Measurements from ENCODE around the gene PCSK5.

PCSK5 gene

DNA sequence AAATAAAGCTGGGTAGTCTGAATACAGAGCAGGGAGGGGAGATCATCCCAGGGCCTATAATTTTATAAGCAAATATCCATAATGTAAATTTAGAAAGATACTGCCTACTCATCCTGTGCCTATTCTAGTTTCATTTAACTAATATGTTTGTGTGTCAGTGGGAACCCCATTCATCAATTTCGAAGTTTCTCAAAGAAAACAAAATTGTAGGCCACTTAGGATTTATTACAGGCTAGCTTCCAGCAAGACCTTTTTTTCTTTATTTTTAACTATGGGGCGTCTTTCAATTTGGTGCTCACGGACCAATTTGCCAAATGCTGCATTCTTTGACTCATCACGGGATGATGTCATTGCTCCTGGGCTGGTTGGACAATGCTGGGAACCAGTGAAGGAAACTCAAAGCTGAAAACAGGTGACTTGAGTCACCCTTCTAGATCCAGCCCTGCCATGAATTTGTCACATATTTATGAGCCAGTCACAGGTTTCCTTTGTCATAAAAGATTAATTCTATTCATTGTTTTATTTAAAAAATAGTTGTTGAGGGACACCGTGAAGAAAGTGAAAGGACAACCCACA lies 13.4 kb downstream of the PCSK5 start:
- Mint-ChIP-seq H3K4me1 (no peaks in the 10 kb centered on the region), H3K4me3 (no peak overlapping the region), H3K27ac (no peak overlapping the region), H3K36me3 (no peaks in the 10 kb centered on the region), H3K9me3 (peaks cover 5% of the 10 kb centered on the region)
- ATAC-seq = peak; percentile 44
- DNase-seq (ENCODE audit: low spot score in 2 of 2) = no peak

DNA sequence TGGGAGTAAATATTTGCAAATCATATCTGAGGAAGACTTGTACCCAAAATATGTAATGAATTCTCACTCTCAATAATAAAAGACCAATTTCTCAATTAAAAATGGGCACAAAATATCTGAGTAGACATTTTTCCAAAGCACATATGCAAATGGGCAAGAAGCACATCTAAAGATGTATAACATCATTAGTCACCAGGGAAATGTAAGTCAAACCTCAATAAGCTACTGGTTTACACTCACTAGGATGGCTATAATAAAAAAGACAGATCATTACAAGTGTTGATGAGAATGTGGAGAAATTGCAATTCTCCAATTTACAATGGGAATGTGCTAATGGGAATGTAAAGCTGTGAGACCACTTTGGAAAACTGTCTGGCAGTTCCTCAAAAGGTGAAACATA lies 13.9 kb downstream of the PCSK5 start:
- no peak overlapping the region for H3K27ac Mint-ChIP-seq
- no peak overlapping the region for H3K4me3 Mint-ChIP-seq
- ATAC-seq (no peak), DNase-seq (ENCODE audit: low spot score in 2 of 2) (no peak)
- no peaks in the 10 kb centered on the region for H3K36me3 Mint-ChIP-seq
- H3K9me3 Mint-ChIP-seq = peaks cover 5% of the 10 kb centered on the region
- no peaks in the 10 kb centered on the region for H3K4me1 Mint-ChIP-seq

DNA sequence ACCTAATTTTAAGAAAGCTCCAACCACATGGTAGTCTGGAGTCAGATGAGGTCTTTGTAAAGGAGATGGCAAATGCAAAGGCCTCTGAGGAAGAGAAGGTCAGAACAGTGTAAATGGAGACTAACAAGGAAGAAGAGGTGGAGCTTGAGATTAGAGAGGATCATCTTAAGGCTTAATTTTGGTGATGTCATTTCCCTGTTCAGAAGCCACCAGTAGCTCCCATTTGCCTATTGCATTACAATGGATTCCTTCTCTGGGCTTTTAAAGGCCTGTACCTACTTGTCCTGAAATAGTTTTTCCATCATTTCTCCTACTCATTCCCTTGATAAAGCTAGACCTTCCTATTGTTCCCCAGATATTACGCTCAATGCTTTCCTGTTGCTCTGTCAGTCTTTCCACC lies 16.1 kb downstream of the PCSK5 start:
- DNase-seq (ENCODE audit: low spot score in 2 of 2) = no peak
- Mint-ChIP-seq H3K27ac (no peak overlapping the region), H3K4me3 (no peak overlapping the region), H3K36me3 (no peaks in the 10 kb centered on the region), H3K9me3 (peaks cover 2% of the 10 kb centered on the region), H3K4me1 (no peaks in the 10 kb centered on the region)
- no peak for ATAC-seq

DNA sequence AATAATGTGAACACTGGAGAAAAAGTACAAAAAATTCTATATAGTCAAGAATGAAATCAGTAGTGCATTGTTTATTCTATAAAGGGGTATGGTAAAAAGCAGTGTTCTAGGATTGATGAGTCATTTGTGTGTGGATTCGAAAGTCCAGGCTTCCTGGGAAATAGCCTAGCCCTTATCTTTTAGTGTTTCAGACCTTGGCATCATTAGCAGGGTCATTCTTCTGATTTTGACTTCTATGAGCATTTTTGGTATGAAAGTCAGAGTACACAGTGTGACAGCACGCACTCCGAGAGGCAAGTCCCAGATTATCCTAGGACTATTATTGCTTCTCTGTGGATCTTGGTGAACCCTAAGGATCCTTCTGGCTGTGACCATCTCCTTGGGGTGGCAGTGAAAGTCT lies 16.9 kb downstream of the PCSK5 start:
- Mint-ChIP-seq H3K9me3 (peaks cover 6% of the 10 kb centered on the region), H3K4me1 (peaks cover 7% of the 10 kb centered on the region), H3K27ac (no peak overlapping the region), H3K4me3 (no peak overlapping the region), H3K36me3 (no peaks in the 10 kb centered on the region)
- no peak for ATAC-seq
- DNase-seq (ENCODE audit: low spot score in 2 of 2) = no peak

DNA sequence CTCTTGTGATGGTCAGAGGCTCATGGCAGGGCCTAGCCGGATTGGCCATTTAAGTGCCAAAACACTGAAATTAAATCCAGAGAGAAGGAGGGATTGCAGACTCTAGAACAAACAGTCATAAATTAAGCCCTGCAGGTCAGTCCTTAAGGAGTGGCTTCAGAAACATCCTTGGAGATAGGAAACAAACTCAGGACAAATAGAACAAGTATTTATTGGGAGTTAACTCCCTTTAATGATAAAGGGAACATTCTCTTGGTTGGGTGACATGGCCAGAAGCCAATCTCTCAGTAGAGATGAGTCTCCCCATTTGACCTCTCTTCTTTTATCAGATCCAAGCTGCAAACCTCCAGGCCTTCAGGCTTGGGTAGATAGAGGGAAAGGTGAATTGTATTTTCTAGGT lies 17.4 kb downstream of the PCSK5 start:
- H3K27ac Mint-ChIP-seq = no peak overlapping the region
- DNase-seq (ENCODE audit: low spot score in 2 of 2) (no peak), ATAC-seq (no peak)
- no peak overlapping the region for H3K4me3 Mint-ChIP-seq
- H3K36me3 Mint-ChIP-seq = no peaks in the 10 kb centered on the region
- H3K4me1 Mint-ChIP-seq = peaks cover 7% of the 10 kb centered on the region
- H3K9me3 Mint-ChIP-seq = peaks cover 6% of the 10 kb centered on the region

DNA sequence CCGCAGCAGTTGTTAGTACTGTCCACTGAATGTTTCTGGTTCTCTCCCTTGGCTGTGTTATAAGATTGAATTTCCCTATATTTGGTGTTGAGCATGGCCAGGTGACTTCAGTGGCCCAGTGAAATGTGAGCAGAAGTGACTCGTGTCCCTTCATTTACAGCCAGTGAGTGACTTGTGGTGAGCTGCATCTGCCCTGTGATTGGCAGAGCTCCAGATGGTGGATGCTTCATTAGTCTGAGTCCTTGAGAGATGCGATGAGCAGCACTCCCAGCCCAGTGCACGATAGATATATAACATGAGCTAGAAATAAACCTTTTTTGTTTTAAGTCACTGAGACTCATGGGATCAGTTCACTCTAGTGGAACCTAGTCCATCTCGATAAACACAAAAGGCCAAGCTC lies 19.3 kb downstream of the PCSK5 start:
- H3K4me3 Mint-ChIP-seq = no peak overlapping the region
- ATAC-seq = no peak
- H3K27ac Mint-ChIP-seq = no peak overlapping the region
- peaks cover 6% of the 10 kb centered on the region for H3K9me3 Mint-ChIP-seq
- no peak for DNase-seq (ENCODE audit: low spot score in 2 of 2)
- H3K4me1 Mint-ChIP-seq = peaks cover 7% of the 10 kb centered on the region
- no peaks in the 10 kb centered on the region for H3K36me3 Mint-ChIP-seq

DNA sequence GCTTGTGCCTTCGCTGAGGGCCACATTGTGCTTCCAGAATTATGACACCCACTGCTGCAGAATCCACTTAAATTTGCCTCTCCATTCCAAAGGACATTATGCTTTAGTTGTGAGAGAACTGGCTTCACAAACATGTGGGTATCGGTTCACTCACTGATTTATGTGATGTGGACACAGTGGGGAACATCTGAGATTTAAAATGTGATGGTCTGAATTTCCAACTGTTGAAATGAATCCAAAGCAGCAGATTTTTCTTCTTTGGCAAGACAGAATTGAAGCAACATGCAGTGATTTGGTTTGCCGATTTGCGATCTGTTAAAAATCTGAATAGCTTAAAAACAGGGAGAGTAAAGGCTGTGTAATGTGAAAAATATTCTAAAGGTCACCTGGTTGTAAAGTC lies 20.3 kb downstream of the PCSK5 start:
- peaks cover 6% of the 10 kb centered on the region for H3K9me3 Mint-ChIP-seq
- H3K27ac Mint-ChIP-seq = no peak overlapping the region
- H3K4me1 Mint-ChIP-seq = peaks cover 7% of the 10 kb centered on the region
- no peaks in the 10 kb centered on the region for H3K36me3 Mint-ChIP-seq
- ATAC-seq = no peak
- H3K4me3 Mint-ChIP-seq = no peak overlapping the region
- DNase-seq (ENCODE audit: low spot score in 2 of 2) = no peak

DNA sequence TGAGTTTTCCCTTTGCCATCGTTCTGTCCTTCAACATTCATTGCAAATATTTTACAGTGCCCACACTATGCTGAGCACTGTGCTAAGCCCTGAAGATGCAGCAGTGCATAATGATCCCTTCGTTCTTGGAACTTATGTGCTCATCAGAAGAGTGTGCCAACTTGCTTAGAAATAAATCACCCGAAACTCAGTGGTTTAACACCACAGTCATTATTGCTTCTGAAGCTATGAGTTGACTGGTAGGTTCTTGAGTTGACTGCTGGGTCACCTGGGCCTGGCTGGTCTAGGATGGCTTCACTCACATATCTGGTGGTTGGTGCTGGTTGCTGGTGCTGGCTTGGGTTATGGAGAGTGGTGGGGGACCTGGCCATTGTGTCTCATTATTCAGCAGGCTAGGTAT lies 20.9 kb downstream of the PCSK5 start:
- no peak overlapping the region for H3K27ac Mint-ChIP-seq
- no peaks in the 10 kb centered on the region for H3K36me3 Mint-ChIP-seq
- peaks cover 7% of the 10 kb centered on the region for H3K4me1 Mint-ChIP-seq
- DNase-seq (ENCODE audit: low spot score in 2 of 2) = no peak
- ATAC-seq = peak; percentile 97
- no peak overlapping the region for H3K4me3 Mint-ChIP-seq
- peaks cover 6% of the 10 kb centered on the region for H3K9me3 Mint-ChIP-seq

DNA sequence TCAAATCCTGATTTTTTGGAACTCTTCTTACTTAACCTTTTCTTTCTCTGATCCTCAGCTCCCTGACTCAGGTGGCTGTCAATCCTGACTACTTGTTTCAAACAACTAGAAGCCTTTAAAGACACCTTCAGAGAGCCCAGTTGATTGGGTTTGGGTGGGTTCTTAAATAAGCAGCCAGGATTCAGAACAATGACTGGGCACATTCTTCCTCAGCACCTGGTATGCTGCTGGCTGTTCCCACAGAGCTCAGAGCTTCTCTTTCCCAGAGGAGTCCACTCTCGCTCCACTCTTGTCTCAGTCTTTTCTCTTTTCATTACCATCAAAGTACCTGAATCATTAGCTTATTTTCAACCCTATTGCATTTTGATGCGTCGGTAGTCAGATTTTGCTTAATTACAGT lies 22.5 kb downstream of the PCSK5 start:
- Mint-ChIP-seq H3K27ac (no peak overlapping the region), H3K9me3 (peaks cover 6% of the 10 kb centered on the region), H3K4me1 (peaks cover 7% of the 10 kb centered on the region), H3K4me3 (no peak overlapping the region), H3K36me3 (no peaks in the 10 kb centered on the region)
- no peak for DNase-seq (ENCODE audit: low spot score in 2 of 2)
- ATAC-seq = no peak

DNA sequence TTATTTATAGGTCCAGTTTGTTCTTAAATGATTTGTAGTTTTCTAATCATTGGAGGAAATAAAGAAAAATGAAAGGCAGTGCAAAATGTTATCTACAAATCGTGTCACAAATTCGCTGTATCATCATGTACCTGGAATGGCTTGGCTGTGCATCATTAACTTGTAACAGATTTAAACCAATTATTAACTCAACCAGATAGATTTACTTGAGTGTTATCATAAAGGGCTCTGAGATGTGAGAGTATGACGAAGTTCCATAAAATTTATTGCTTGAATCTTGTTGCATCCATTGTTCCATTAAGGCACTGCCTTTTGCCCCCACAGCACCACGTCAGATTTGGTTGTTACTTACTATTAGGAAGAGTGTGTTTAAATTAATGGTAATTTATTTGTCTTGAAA lies 23.5 kb downstream of the PCSK5 start:
- H3K36me3 Mint-ChIP-seq = no peaks in the 10 kb centered on the region
- H3K9me3 Mint-ChIP-seq = peaks cover 3% of the 10 kb centered on the region
- no peak overlapping the region for H3K4me3 Mint-ChIP-seq

DNA sequence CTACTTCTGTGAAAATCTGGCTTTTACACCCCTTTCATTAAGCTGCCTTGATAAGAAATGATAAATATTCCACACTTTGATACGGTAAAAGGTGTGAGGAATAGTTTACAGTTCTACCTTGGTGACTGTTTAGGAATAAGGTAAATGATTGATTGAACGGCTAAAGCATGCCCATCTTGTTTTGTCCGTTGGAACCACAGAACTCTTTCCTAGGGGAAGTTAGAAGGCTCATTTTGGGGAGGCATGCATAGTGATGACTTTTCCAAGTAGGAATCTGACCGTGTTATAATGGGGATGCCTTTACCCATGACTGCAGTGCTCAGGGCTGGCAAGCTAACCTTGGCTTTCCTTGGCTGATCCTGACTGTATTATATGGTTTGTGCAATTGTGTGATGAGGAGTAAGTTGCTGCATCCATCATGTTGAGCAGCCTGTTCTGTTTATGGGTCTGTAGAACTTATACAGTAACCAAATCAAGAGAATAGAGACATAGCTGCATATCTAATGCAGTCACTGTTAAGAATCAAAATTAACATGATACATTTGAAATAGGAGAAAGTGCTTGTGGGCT lies 24.5 kb downstream of the PCSK5 start:
- DNase-seq (ENCODE audit: low spot score in 2 of 2) (no peak), ATAC-seq (no peak)
- H3K27ac Mint-ChIP-seq = no peak overlapping the region
- peaks cover 3% of the 10 kb centered on the region for H3K9me3 Mint-ChIP-seq
- H3K4me1 Mint-ChIP-seq = peaks cover 7% of the 10 kb centered on the region
- H3K36me3 Mint-ChIP-seq = no peaks in the 10 kb centered on the region
- no peak overlapping the region for H3K4me3 Mint-ChIP-seq

More for the DNA sequence above, 23.5 kb downstream of the PCSK5 start:
- DNase-seq (ENCODE audit: low spot score in 2 of 2) (no peak), ATAC-seq (no peak)
- peaks cover 7% of the 10 kb centered on the region for H3K4me1 Mint-ChIP-seq
- no peak overlapping the region for H3K27ac Mint-ChIP-seq

DNA sequence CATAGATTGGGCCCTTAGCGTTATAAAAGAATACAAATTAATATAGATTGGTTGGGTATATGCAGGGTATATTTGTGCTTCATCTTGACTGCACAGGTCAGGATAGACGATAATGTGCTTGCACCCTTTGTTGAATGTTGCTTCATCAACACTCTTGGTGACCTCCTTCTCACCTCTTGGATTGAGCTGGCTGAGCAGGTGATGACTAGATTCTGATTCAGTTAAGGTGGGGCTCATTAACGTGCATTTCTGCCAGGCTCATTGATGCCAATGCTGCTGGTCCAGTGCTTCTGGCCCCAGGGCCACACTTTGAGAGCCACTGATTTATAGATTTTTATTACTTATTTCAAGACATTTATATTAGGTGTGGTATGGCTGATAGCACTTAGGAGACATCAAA lies 27.7 kb downstream of the PCSK5 start:
- ATAC-seq = peak; percentile 83
- DNase-seq (ENCODE audit: low spot score in 2 of 2) = no peak
- Mint-ChIP-seq H3K4me3 (no peak overlapping the region), H3K4me1 (no peaks in the 10 kb centered on the region), H3K27ac (no peak overlapping the region), H3K9me3 (no peaks in the 10 kb centered on the region), H3K36me3 (no peaks in the 10 kb centered on the region)

DNA sequence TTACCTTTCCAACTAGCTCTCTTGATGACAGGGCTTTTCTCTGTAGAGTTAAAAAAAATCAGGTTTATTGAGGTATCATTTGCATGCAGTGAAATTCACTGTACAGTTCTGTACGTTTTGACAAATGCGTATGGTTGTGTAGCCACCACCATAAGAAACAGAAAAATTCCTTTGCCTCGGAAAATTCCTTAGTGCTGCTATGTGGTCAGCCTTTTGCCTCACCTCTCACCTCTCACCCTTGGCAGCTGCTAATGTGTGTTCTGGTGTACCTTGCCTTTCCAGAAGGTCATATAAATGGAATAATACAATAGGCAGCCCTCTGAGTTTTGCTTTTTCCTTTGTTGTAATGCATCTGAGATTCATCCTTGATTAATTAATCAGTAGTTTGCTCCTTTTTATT lies 28.4 kb downstream of the PCSK5 start:
- no peaks in the 10 kb centered on the region for H3K9me3 Mint-ChIP-seq
- DNase-seq (ENCODE audit: low spot score in 2 of 2) = no peak
- no peak overlapping the region for H3K4me3 Mint-ChIP-seq
- no peaks in the 10 kb centered on the region for H3K4me1 Mint-ChIP-seq
- no peak overlapping the region for H3K27ac Mint-ChIP-seq
- no peaks in the 10 kb centered on the region for H3K36me3 Mint-ChIP-seq
- ATAC-seq = no peak

DNA sequence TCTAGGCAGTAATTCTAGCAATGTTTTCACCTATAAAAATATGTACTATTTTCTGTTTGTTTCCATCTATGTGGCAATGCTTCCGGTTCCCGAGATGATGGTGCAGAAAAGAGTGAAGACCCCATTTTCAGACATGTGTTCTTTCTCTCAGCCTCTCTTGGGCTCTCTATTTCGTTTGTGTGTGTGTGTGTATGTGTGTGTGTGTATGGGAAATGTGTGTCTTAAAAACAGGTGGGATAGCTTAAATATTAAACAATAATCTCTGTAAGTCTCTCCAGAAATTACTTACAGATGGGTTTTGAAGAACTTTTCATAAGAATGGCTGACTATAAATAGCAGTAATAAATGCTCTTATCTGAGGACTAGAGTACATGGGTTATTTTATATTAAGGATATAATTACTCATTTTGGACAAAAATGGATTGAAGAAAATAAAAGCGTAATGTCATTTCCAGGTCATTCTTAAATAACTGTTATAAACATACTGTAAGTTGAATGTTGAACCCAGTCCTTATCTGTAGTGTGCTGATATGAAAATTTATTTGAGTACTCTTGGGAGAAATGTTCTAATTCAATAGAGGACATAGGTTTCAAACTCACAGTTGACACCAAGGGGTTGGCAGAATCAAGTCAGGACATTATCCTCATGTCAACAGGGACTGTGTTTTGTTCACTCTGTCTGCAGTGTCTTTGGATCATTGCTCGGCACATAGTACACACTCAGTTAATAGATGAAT lies 31.1 kb downstream of the PCSK5 start:
- H3K27ac Mint-ChIP-seq = no peak overlapping the region
- H3K4me3 Mint-ChIP-seq = no peak overlapping the region
- H3K9me3 Mint-ChIP-seq = no peaks in the 10 kb centered on the region
- DNase-seq (ENCODE audit: low spot score in 2 of 2) (no peak), ATAC-seq (no peak)
- H3K36me3 Mint-ChIP-seq = no peaks in the 10 kb centered on the region
- no peaks in the 10 kb centered on the region for H3K4me1 Mint-ChIP-seq

DNA sequence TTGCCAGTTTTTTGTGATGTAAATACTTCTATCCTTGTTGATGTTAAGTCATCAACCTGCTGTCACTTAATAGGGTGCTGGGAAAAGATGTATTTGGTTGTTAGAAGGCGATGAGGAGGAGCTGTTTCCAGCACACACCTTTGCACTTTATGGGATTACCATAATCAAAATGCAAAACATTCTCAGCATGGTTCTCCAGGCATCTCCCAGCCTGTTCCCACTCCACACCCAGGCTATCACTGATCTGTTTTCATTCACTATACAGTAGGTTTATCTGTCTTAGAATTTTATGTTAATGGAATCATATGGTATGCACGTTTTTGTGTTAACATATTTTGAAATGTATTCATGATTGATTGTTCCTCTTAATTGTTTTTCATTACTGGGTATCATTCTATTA lies 35.9 kb downstream of the PCSK5 start:
- no peak for DNase-seq (ENCODE audit: low spot score in 2 of 2)
- Mint-ChIP-seq H3K4me1 (peaks cover 5% of the 10 kb centered on the region), H3K4me3 (no peak overlapping the region), H3K9me3 (no peaks in the 10 kb centered on the region), H3K36me3 (no peaks in the 10 kb centered on the region), H3K27ac (no peak overlapping the region)
- ATAC-seq = no peak

DNA sequence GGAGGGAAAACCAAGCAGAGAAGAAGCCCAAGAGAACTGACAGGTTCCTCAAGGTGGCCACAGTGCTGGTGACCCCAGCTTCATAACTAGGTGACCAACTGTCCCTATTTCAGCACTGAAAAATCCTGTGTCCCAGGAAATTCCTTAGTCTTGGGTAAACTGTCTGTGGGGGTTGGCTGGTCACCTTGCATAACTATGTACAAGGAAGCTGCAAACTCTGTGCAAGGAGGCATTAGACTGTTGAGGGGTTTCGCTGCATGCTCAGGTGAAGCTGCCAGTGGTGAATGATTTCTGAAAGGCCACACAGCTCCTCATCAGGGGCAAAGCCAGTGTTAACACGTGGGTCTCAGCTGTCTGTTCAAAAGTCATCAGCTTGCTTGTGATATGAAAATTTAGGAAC lies 36.9 kb downstream of the PCSK5 start:
- DNase-seq (ENCODE audit: low spot score in 2 of 2) (no peak), ATAC-seq (no peak)
- Mint-ChIP-seq H3K4me3 (no peak overlapping the region), H3K36me3 (no peaks in the 10 kb centered on the region), H3K27ac (no peak overlapping the region), H3K9me3 (no peaks in the 10 kb centered on the region), H3K4me1 (peaks cover 5% of the 10 kb centered on the region)
